ENCODE data around the gene FAR1.

DNA sequence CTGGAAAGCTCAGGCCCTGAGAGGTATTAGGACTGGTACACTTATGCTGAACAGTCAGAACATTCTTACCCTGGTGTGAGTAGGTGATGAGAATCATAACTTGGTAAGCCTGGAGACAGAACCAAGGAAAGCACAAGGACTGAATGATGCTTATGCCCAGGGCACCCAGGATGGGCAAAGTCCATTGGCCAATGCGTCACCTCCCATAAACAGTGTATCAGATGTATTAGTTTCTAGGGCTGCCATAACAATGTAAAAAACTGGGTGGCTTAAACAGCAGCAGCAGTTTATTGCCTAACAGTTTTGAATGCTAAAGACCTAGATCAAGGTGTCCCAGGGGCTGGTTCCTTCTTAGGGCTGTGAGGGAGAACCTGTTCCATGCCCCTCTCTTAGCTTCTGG lies 107.0 kb downstream of the FAR1 start:
- no peak for TF ChIP-seq EZH2phosphoT487 (IDR thresholded peaks at IDR 0.05; ENCODE audit: borderline replicate concordance, low read length)
- no peak for TF ChIP-seq CTCF (IDR thresholded peaks at IDR 0.05; ENCODE audit: low read depth, low read length, poor library complexity, severe bottlenecking)
